H1 (cell line): ENCODE data around the gene DACT3.

Experiments used
- SIN3A ChIP-seq, 2 experiments: IDR thresholded peaks in 1 of 2; conservative IDR thresholded peaks in 1 of 2; 2 replicates each; pipeline ENCODE4 v1.6.1; 2011 to 2012; ENCODE audit warnings: low read length in 2 of 2, improper control_type of control experiment in 1 of 2, low read depth in 1 of 2, mild to moderate bottlenecking in 1 of 2
- TAF1 ChIP-seq: IDR thresholded peaks from 2 replicates; pipeline ENCODE4 v1.6.1; 2011; ENCODE audit warnings: mild to moderate bottlenecking, low read depth, low read length
- TF ChIP-seq, protein P1 (sequence below), 3 experiments: IDR thresholded peaks; 1 replicate in 2 of 3; 2 replicates in 1 of 3; pipeline versions ENCODE4 v1.5.1 to v1.6.1; 2011; ENCODE audit warnings: low read length in 3 of 3, mild to moderate bottlenecking in 3 of 3, inconsistent platforms in 2 of 3, low read depth in 1 of 3, moderate library complexity in 1 of 3; ENCODE audit not compliant: insufficient read depth in 1 of 3; ENCODE audit errors: control extremely low read depth in 1 of 3

GRCh38 chr19:46620716-46621115 lies 40.3 kb downstream of the DACT3 start:
- TF ChIP-seq TAF1 (no peak), SIN3A (conservative IDR thresholded peaks at IDR 0.05 in 1 of 2, IDR thresholded peaks at IDR 0.05 in 1 of 2; ENCODE audit: low read depth in 1 of 2, low read length in 2 of 2) (no peak)
- TF ChIP-seq, protein P1, sequence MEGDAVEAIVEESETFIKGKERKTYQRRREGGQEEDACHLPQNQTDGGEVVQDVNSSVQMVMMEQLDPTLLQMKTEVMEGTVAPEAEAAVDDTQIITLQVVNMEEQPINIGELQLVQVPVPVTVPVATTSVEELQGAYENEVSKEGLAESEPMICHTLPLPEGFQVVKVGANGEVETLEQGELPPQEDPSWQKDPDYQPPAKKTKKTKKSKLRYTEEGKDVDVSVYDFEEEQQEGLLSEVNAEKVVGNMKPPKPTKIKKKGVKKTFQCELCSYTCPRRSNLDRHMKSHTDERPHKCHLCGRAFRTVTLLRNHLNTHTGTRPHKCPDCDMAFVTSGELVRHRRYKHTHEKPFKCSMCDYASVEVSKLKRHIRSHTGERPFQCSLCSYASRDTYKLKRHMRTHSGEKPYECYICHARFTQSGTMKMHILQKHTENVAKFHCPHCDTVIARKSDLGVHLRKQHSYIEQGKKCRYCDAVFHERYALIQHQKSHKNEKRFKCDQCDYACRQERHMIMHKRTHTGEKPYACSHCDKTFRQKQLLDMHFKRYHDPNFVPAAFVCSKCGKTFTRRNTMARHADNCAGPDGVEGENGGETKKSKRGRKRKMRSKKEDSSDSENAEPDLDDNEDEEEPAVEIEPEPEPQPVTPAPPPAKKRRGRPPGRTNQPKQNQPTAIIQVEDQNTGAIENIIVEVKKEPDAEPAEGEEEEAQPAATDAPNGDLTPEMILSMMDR (IDR thresholded peaks at IDR 0.05; ENCODE audit: control extremely low read depth in 1 of 3, insufficient read depth in 1 of 3, low read depth in 1 of 3, low read length in 3 of 3): no peak
